OCI-LY3 (cell line): ENCODE results near the gene CHRNB1.

Source experiments
- CTCF ChIP-seq: fragments of 200-600, 300-600 bp; sonication (generic); IDR thresholded peaks from 2 replicates; pipeline ENCODE4 v1.5.1; 2014; ENCODE audit warnings: antibody characterized with exemption, low read length, low read depth
- EZH2phosphoT487 ChIP-seq: fragments of 200-600 bp; shearing (Covaris generic); IDR thresholded peaks from 2 replicates; pipeline ENCODE4 v1.6.1; 2018; ENCODE audit warnings: antibody characterized with exemption, mixed run types, low read depth

- TF ChIP-seq CTCF, result no peak
- no peak for TF ChIP-seq EZH2phosphoT487
These were observed 41.2 kb upstream of the CHRNB1 start for GRCh38 chr17:7403727-7403976.
